CD14-positive monocyte (primary cell): ENCODE data around the gene MVB12B. TPM values are rescaled to one million over a fixed set of nuclear protein-coding genes. Genes with fewer than 3 reads are reported as not detected.
A peak's percentile ranks its signal among the peaks of the same experiment; 100 is the strongest.

Experiments used
- DNase-seq, 3 donors: peaks; one replicate each; pipeline ENCODE4 v3.0.0-alpha.2; 2011 to 2022
- H2AFZ ChIP-seq: 2 replicates; pipeline ENCODE4 v1.6.0; 2012; ENCODE audit warnings: mild to moderate bottlenecking, low read depth, low read length, inconsistent platforms; ENCODE audit not compliant: insufficient read depth, poor library complexity, severe bottlenecking
- H3K27ac ChIP-seq, 2 donors: 1 replicate in 1 of 2; 2 replicates in 1 of 2; pipeline ENCODE4 v1.5.1; 2012 to 2013; ENCODE audit warnings: low read length in 2 of 2, control low read depth in 1 of 2, inconsistent platforms in 1 of 2, low read depth in 1 of 2, mild to moderate bottlenecking in 1 of 2
- H3K27me3 ChIP-seq, 2 donors: one replicate each; pipeline versions ENCODE4 v1.6.0 to v1.6.1; 2011 to 2013; ENCODE audit warnings: low read length in 2 of 2; ENCODE audit not compliant: control insufficient read depth in 2 of 2, insufficient read depth in 2 of 2
- H3K36me3 ChIP-seq, 2 donors: replicated peaks in 1 of 2; 1 replicate in 1 of 2; 2 replicates in 1 of 2; pipeline versions ENCODE4 v1.5.1 to v1.6.1; 2012 to 2013; ENCODE audit warnings: low read length in 2 of 2, control low read depth in 1 of 2, inconsistent platforms in 1 of 2, mild to moderate bottlenecking in 1 of 2; ENCODE audit not compliant: insufficient read depth in 2 of 2, control insufficient read depth in 1 of 2
- H3K4me1 ChIP-seq, 2 donors: 1 replicate in 1 of 2; 2 replicates in 1 of 2; pipeline versions ENCODE4 v1.5.1 to v1.6.1; 2012 to 2013; ENCODE audit warnings: low read length in 2 of 2, control low read depth in 1 of 2, inconsistent platforms in 1 of 2, mild to moderate bottlenecking in 1 of 2, moderate library complexity in 1 of 2; ENCODE audit not compliant: insufficient read depth in 2 of 2, control insufficient read depth in 1 of 2
- H3K4me2 ChIP-seq: replicated peaks from 2 replicates; pipeline ENCODE3; 2012; ENCODE audit warnings: low read length, moderate library complexity, mild to moderate bottlenecking; ENCODE audit not compliant: poor library complexity, severe bottlenecking; ENCODE audit errors: extremely low read depth
- H3K4me3 ChIP-seq, 3 experiments: fragments of 200-600 bp in 1 of 3; sonication (generic) in 1 of 3; replicated peaks in 1 of 3; 1 replicate in 2 of 3; 2 replicates in 1 of 3; pipeline ENCODE4 v1.5.1; 2011 to 2013; ENCODE audit warnings: low read length in 3 of 3, mild to moderate bottlenecking in 3 of 3, control low read depth in 2 of 3, low read depth in 2 of 3, inconsistent platforms in 1 of 3, moderate library complexity in 1 of 3
- H3K79me2 ChIP-seq: 2 replicates; pipeline ENCODE4 v1.6.0; 2012; ENCODE audit warnings: mild to moderate bottlenecking, control low read depth, inconsistent platforms, low read length, moderate library complexity; ENCODE audit not compliant: insufficient read depth
- H3K9ac ChIP-seq: 2 replicates; pipeline ENCODE4 v1.6.0; 2017; ENCODE audit warnings: low read length, mild to moderate bottlenecking; ENCODE audit not compliant: insufficient read depth, poor library complexity, severe bottlenecking
- H3K9me3 ChIP-seq, 2 donors: replicated peaks in 1 of 2; 1 replicate in 1 of 2; 2 replicates in 1 of 2; pipeline versions ENCODE4 v1.5.1 to v1.6.1; 2012 to 2013; ENCODE audit warnings: low read length in 2 of 2, control low read depth in 1 of 2; ENCODE audit not compliant: control insufficient read depth in 1 of 2, insufficient read depth in 1 of 2
- H4K20me1 ChIP-seq: 2 replicates; pipeline ENCODE4 v1.6.0; 2012; ENCODE audit warnings: mild to moderate bottlenecking, low read length, control low read depth, moderate library complexity; ENCODE audit not compliant: insufficient read depth
- H3K27ac Mint-ChIP-seq, 7 donors: one replicate each; pipeline ENCODE4 v1.8.0; 2020; ENCODE audit warnings: mild to moderate bottlenecking in 7 of 7, mixed read lengths in 7 of 7, moderate library complexity in 6 of 7, inconsistent platforms in 2 of 7
- H3K27me3 Mint-ChIP-seq, 3 donors: one replicate each; pipeline ENCODE4 v1.8.0; 2021 to 2022; ENCODE audit warnings: low read depth in 3 of 3, mild to moderate bottlenecking in 3 of 3, mixed read lengths in 3 of 3, moderate library complexity in 3 of 3, inconsistent platforms in 1 of 3
- H3K36me3 Mint-ChIP-seq, 2 donors: one replicate each; pipeline ENCODE4 v1.8.0; 2020; ENCODE audit warnings: mixed read lengths in 2 of 2, inconsistent platforms in 1 of 2, mild to moderate bottlenecking in 1 of 2
- H3K4me1 Mint-ChIP-seq: one replicate; pipeline ENCODE4 v1.8.0; 2020; ENCODE audit warnings: mild to moderate bottlenecking, mixed read lengths
- H3K4me3 Mint-ChIP-seq, 2 donors: one replicate each; pipeline ENCODE4 v1.8.0; 2020; ENCODE audit warnings: mild to moderate bottlenecking in 2 of 2, mixed read lengths in 2 of 2, moderate library complexity in 1 of 2
- H3K9me3 Mint-ChIP-seq, 7 donors: one replicate each; pipeline ENCODE4 v1.8.0; 2020 to 2022; ENCODE audit warnings: mixed read lengths in 7 of 7, mild to moderate bottlenecking in 6 of 7, moderate library complexity in 6 of 7, inconsistent platforms in 2 of 7
- CTCF ChIP-seq: fragments of 200-600 bp; IDR thresholded peaks from one replicate; pipeline ENCODE4 v1.8.0; 2022; ENCODE audit warnings: antibody characterized with exemption, mild to moderate bottlenecking
- WGBS: methylation state at CpG from one replicate; pipeline ENCODE4 v1.1.5; 2013; ENCODE audit warnings: missing lambda C conversion rate; ENCODE audit not compliant: insufficient coverage; 5-methylcytosine and 5-hydroxymethylcytosine counted together
- intact Hi-C, 2 donors: fragments of 100-400 bp; cut with micrococcal nuclease; formaldehyde crosslinking; loops; one replicate each; pipeline versions ENCODE4 v1.15.0 to v1.15.1; 2023
- polyA plus RNA-seq, 3 donors: library from polyadenylated mRNA; depleted of rRNA in 1 of 3; unstranded in 2 of 3; stranded (reverse) in 1 of 3; fragments of 300-500 nt in 2 of 3; fragments of >200 nt in 1 of 3; fragmentation: Illumina TruSeq in 2 of 3; gene quantifications; 1 replicate in 2 of 3; 2 replicates in 1 of 3; pipeline ENCODE4 v1.2.3, GENCODE V29; 2012 to 2021

Gene MVB12B
- polyA plus RNA-seq, 3 donors: 2.8 to 8.1 (median 3.5) TPM

DNA sequence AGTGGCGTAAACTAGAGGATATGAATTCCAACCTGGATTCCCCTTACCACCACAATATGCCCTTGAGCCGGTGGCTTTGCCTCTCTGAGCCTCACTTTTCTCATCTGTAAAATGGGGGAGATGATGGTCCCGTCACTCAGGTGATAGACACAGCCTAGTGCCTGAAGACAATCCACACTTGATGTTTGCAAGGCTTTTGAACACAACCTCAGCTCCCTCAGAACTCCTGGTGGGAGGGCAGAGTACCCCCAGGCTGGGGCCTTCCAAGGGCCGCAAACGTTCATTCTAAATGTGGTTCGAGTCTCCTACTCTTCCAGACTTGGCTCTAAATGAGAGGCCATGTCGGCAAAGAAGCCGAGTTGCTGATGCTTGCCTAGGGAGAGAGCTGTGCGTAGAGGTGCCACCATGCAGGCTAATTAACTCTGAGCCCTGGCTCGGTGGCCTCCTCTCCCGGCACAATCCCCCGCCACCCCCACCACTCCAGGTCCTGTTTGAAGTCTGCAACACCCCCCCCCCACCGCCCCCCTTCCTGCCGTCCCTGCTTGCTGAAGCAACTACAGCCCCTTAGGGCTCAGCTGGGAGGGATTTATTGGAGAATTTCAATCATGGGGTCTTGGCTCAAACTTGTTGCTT, 189.4 kb downstream of the MVB12B start:
- H2AFZ ChIP-seq: no peak overlapping the region
- H3K4me1 ChIP-seq: peaks cover 41 to 53% of the 10 kb centered on the region in 2 donors
- no peaks in the 10 kb centered on the region for H3K36me3 ChIP-seq
- H3K27me3 ChIP-seq: no peaks in the 10 kb centered on the region
- intact Hi-C loops: loop anchor here in 1 of 2 donors (5.0 kb wide), 1 partner anchor 41 kb away; no protein-coding TSS in a partner anchor
- H3K9ac ChIP-seq: no peak overlapping the region
- peak overlapping the region in 1 of 2 donors; percentile 53 for H3K4me3 Mint-ChIP-seq
- no peaks in the 10 kb centered on the region for H3K79me2 ChIP-seq
- no peaks in the 10 kb centered on the region for H3K9me3 ChIP-seq
- no peak for DNase-seq
- H3K4me1 Mint-ChIP-seq: peaks cover 45% of the 10 kb centered on the region
- no peaks in the 10 kb centered on the region for H3K27me3 Mint-ChIP-seq
- TF ChIP-seq CTCF: no peak
- H3K4me3 ChIP-seq: no peak overlapping the region
- H3K27ac ChIP-seq: peak overlapping the region; percentile 76 to 91
- peak overlapping the region in 6 of 7 donors; percentile 45 to 96 (median 90) for H3K27ac Mint-ChIP-seq
- no peaks in the 10 kb centered on the region for H4K20me1 ChIP-seq
- WGBS: 100% methylated on average over 4 of the region's 14 CpGs
- peaks cover 0 to 2% (median 0%) of the 10 kb centered on the region in 7 donors for H3K9me3 Mint-ChIP-seq
- no peaks in the 10 kb centered on the region for H3K36me3 Mint-ChIP-seq
- peak overlapping the region; percentile 78 for H3K4me2 ChIP-seq

DNA sequence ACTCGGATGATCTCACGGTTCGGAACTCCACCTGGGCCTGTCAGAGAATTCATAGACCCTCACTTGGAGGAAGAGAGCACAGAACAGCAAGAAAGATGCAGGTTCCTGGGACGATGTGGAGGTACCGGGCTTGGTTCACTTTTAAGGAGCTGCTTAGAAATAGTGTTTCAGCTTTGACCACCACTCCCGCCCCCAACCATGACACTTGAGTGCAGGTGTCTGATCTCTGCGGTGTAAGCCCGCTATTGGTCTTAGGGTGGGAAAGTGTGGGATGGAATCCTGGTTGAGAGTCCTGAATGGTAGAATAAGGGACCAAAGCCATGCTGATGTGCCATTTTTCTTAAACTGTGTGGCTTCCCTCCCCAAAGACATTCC, 189.9 kb downstream of the MVB12B start:
- H3K27me3 ChIP-seq: no peaks in the 10 kb centered on the region
- intact Hi-C loops: loop anchor here in 1 of 2 donors (5.0 kb wide), 1 partner anchor 41 kb away; no protein-coding TSS in a partner anchor

More for the DNA sequence above, 189.9 kb downstream of the MVB12B start:
- 70% methylated on average over 3 of the region's 8 CpGs for WGBS
- peaks cover 41 to 53% of the 10 kb centered on the region in 2 donors for H3K4me1 ChIP-seq
- peak overlapping the region; percentile 76 to 91 for H3K27ac ChIP-seq
- peak overlapping the region; percentile 71 for H3K9ac ChIP-seq
- peak overlapping the region; percentile 78 for H3K4me2 ChIP-seq
- no peaks in the 10 kb centered on the region for H3K9me3 ChIP-seq
- peaks cover 41% of the 10 kb centered on the region for H3K4me1 Mint-ChIP-seq
- H3K79me2 ChIP-seq: no peaks in the 10 kb centered on the region
- no peaks in the 10 kb centered on the region for H3K36me3 ChIP-seq
- peak overlapping the region; percentile 86 for H2AFZ ChIP-seq
- DNase-seq: no peak
- peaks cover 0 to 2% (median 0%) of the 10 kb centered on the region in 7 donors for H3K9me3 Mint-ChIP-seq
- H3K36me3 Mint-ChIP-seq: no peaks in the 10 kb centered on the region
- no peaks in the 10 kb centered on the region for H3K27me3 Mint-ChIP-seq
- TF ChIP-seq CTCF: no peak
- H3K27ac Mint-ChIP-seq: peak overlapping the region; percentile 85 to 96 (median 91)
- no peaks in the 10 kb centered on the region for H4K20me1 ChIP-seq
- peak overlapping the region; percentile 46 to 81 (median 49) for H3K4me3 ChIP-seq
- peak overlapping the region; percentile 84 to 92 for H3K4me3 Mint-ChIP-seq
